HG02623 (cell line): ENCODE measurements around the gene GRM7.

Experiments used
- ATAC-seq: cut with Tn5 transposase; IDR thresholded peaks from one replicate; pipeline ENCODE4 v1.9.1; 2021; ENCODE audit warnings: moderate library complexity; ENCODE audit not compliant: unreplicated experiment

Gene GRM7

DNA sequence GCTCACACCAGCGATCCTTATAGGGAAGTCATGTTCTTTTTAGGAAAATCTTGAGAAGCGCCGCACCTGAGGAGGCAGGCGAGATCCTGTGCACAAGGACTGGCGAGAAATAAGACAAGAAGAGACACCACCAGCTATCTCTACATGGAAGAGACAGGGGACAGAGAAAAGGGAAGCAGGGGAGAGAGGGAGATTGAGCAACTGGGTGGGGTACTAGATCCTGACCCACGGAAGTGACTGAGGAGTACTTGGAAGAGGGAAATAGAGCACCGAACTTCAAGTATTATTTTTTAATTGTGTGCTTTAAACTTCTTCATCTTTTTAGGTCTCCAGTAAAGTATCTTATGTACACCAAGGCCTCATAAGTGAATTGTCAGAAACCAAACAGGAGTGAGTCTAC is 898.7 kb downstream of the GRM7 start:
- ATAC-seq = no peak

DNA sequence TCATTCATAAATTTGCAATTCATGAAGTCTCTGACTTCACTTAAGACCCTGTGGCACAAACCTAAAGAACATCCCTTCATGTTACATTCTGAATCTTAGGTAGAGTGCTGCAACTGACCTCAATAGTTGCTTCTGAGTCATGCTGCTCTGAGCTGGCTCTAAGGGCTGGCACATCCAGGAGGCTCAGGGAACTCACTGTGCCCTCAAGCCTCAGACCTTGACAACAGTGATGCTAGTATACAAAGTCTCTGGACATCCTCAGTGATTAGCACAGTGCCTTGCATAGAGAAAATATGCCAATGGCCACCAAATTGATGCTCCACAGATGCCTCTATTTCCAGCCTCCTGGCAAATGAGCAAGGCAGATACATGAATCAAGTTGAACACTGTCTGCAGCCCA is 899.8 kb downstream of the GRM7 start:
- no peak for ATAC-seq

- ATAC-seq = no peak
Observed at GRCh38 chr3:7764115-7764514, 903.2 kb downstream of the GRM7 start.

DNA sequence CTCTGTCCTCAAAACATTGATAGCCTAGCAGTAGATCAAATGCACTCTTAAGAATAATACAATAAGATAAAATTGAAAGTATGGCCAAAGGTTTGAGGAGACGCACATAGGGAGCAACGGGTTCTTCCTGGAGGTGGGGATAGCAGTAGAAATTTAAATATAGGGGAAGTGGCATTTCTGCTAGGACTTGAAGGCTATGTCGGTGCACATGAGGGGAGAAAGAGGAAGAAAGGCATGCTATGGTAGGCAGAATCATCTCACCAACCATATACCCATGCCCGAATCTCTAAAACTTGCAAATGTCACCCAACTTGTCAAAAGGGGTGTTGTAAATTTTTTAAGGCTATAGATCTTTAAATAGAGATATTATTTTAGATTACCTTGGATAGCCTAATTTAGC is 905.6 kb downstream of the GRM7 start:
- ATAC-seq = no peak

DNA sequence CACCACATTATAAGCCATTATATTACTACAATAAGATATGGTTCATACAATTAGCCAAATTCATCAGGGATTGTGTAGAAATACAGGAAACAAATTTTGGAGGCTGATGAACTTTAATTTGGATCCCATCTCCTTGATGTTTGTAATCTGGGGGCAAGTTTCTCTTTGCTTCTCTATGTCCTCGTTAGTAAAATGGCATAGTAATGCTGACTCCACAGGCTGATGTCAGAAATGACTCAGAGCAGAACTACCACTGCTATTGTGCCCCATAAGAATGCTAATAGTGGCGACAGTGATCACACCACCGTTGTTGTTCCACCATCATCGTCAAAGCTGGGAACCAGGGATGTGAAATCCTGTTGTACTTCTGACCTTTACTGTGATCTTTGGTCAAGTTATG is 918.4 kb downstream of the GRM7 start:
- ATAC-seq = no peak

GRCh38 chr3:7781395-7781794 is 920.5 kb downstream of the GRM7 start:
- ATAC-seq = no peak

DNA sequence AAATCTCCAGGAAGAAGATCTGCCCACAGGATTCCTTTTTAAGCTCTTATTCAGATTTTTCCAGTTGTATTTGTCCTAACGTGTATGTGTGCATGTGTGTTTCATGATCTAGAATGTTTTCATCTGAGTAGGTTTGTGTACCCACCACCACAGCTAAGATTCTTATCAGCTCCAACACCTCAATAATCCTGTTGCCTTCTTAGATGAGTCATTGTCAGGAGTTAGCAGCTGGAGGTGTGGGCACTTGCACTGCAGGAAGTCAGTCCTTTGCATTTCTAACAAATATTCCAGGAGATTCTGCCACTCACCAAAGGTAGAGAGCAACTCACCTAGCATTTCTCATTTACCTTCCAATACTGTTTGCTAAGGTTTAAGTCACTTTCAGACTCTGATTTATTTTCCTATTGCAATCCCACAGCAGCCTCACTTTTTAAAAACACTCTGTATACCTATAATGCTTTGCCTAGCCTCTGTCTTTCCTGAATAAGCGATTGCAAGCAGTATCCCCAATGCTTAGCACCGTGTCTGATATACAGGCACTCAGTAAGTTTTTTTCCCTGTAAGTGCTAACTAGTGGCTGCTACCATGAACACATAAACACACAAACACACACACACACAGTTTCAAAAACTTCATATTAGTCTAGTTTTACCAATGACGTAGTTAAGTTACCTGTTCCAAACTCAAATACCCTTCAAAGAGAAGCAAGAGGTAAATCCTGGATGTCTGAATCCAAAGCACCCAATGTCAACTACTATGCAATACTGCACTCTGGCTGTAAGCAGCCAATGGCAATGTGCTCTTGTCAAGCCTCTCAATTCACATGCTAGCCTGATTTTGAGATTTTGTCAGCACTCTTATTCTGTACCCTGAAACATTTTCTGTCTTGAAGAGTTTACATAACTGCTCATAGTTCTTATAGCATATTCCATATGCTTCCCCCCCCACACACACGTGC is 927.2 kb downstream of the GRM7 start:
- ATAC-seq = no peak

- no peak for ATAC-seq
Observed at GRCh38 chr3:7788881-7789280, 928.0 kb downstream of the GRM7 start.

DNA sequence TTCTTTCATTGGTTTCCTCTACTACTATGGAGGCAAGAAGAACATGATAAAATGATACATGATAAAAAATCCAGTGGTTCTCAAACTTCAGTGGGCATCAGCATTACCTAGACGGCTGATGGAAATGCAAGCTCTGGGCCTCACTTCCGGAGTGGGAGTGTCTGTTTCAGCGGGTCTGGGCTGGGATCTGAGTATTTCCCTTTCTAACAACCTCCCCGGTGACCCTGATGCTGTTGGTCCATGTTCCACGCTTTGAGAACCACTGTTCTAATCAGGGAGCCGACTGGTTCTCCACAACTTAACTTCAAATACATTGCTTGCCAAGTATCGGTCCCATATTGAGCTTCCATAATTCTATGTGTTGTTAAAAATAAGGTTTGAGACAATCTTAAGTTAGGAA is 928.4 kb downstream of the GRM7 start:
- no peak for ATAC-seq

DNA sequence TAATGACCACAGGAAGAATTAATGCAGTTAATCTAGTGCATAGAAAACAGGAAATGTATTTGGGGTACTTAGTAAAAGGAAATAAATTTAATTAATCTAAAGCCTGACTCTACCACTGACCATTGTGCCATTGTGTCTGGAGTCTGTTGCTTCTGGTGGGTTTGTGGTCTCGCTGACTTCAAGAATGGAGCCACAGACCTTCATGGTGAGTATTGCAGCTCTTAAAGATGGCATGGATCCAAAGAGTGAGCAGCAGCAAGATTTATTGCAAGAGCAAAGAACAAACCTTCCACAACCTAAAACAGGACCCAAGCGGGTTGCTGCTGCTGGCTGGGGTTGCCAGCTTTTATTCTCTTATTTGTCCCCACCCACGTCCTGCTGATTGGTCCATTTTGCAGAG is 929.2 kb downstream of the GRM7 start:
- ATAC-seq = no peak
